Upper lobe of left lung (tissue), 4 donors: Measurements from ENCODE around the gene DNAJC4.

Experiments
- CTCF ChIP-seq, 6 experiments: fragments of 450-650 bp in 4 of 6; fragments of 200-600 bp in 2 of 6; sonication (generic) in 2 of 6; IDR thresholded peaks; one replicate each; pipeline ENCODE4 v1.5.1; 2016 to 2019; ENCODE audit warnings: antibody characterized with exemption in 6 of 6
- EP300 ChIP-seq, 4 donors: sonication (generic); formaldehyde crosslinking; IDR thresholded peaks; one replicate each; pipeline ENCODE4 v1.5.1; 2017; ENCODE audit warnings: antibody characterized with exemption in 4 of 4, control low read depth in 2 of 4
- POLR2A ChIP-seq, 4 donors: fragments of 450-650 bp; IDR thresholded peaks; one replicate each; pipeline ENCODE4 v1.5.1; 2016 to 2017; ENCODE audit warnings: antibody characterized with exemption in 4 of 4, mild to moderate bottlenecking in 2 of 4
- POLR2AphosphoS5 ChIP-seq, 2 donors: sonication (generic); formaldehyde crosslinking; IDR thresholded peaks; one replicate each; pipeline ENCODE4 v1.5.1; 2017; ENCODE audit warnings: antibody characterized with exemption in 2 of 2

GRCh38 chr11:64231546-64231945 is 1.2 kb downstream of the DNAJC4 start:
- TF ChIP-seq CTCF (IDR thresholded peaks at IDR 0.05) (no peak), POLR2A (IDR thresholded peaks at IDR 0.05) (no peak), POLR2AphosphoS5 (IDR thresholded peaks at IDR 0.05) (no peak), EP300 (IDR thresholded peaks at IDR 0.05) (no peak)
